H1 (cell line): ENCODE data around the gene ATP9B. TPM values are rescaled to one million over a fixed set of nuclear protein-coding genes. Genes with fewer than 3 reads are reported as not detected.

Experiments used
- CHD2 ChIP-seq: IDR thresholded peaks from 2 replicates; pipeline ENCODE4 v1.6.1; 2012; ENCODE audit warnings: low read length, improper control_type of control experiment
- HDAC2 ChIP-seq, 2 experiments: fragments of 300-600 bp in 1 of 2; sonication (generic) in 1 of 2; IDR thresholded peaks; 2 replicates each; pipeline ENCODE4 v1.6.1; 2011 to 2012; ENCODE audit warnings: low read depth in 2 of 2, low read length in 2 of 2, mild to moderate bottlenecking in 2 of 2, moderate library complexity in 2 of 2, borderline replicate concordance in 1 of 2, inconsistent platforms in 1 of 2
- HDAC6 ChIP-seq: IDR thresholded peaks from one replicate; pipeline ENCODE4 v1.7.1; 2012; ENCODE audit warnings: low read depth, mild to moderate bottlenecking, inconsistent platforms, low read length, moderate library complexity
- KDM5A ChIP-seq: fragments of 200-600 bp; IDR thresholded peaks from 2 replicates; pipeline ENCODE4 v1.7.1; 2012; ENCODE audit warnings: mild to moderate bottlenecking, low read length, inconsistent platforms, mixed read lengths
- TBP ChIP-seq: IDR thresholded peaks from 2 replicates; pipeline ENCODE4 v1.6.1; 2011; ENCODE audit warnings: low read depth, low read length, improper control_type of control experiment
- polyA plus RNA-seq, 7 experiments: library from polyadenylated mRNA; depleted of rRNA in 3 of 7; stranded (reverse) in 5 of 7; unstranded in 2 of 7; fragments of >200 nt in 5 of 7; fragments of 200-250 nt in 2 of 7; gene quantifications; 1 replicate in 5 of 7; 2 replicates in 1 of 7; 4 replicates in 1 of 7; pipeline versions ENCODE4 v1.2.1 to v1.2.3, GENCODE V29; 2011 to 2013; ENCODE audit warnings: missing spikeins in 2 of 7, mixed read lengths in 2 of 7
- total RNA-seq: library from RNA; stranded (reverse); fragmentation: NEBNext Ultra II Directional; extraction: Animal tissue kit (Norgen Biotek cat#: 25700); gene quantifications from 2 replicates; pipeline ENCODE4 v1.2.1, GENCODE V29; 2021

ATP9B gene
- total and polyA plus RNA-seq, 2 of the 8 experiments (the other 6 are each of a cell fraction or from before 2014, with no cell fraction given), result 15.1 to 21.7 TPM

DNA sequence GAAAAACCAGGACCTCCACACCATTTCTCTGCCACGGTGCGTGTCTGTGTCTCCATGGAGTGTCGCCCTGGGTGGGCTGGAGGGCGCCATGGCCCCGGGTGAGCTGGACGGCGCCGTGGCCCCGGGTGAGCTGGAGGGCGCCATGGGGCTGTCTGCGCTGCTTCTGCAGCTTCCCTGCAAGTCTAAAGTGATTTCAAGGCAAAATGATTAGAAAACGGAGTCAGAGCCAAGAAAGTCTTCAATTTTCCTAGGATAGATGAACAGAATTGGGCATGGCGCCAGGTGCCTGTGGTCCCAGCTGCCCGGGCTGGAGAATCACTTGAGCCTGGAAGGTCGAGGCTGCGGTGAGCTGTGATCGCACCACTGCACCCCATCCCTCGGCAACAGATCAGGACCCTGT lies 298.8 kb downstream of the ATP9B start (continued):
- TF ChIP-seq HDAC6 (no peak), KDM5A (no peak), CHD2 (no peak), TBP (no peak), HDAC2 (IDR thresholded peaks at IDR 0.05; ENCODE audit: borderline replicate concordance in 1 of 2, low read depth in 2 of 2, low read length in 2 of 2) (no peak)
